Activated CD8-positive, alpha-beta T cell treated with anti-CD3 and anti-CD28 coated beads for 36 hours (primary cell): Measurements from ENCODE around the gene LLGL2. TPM values are rescaled to one million over a fixed set of nuclear protein-coding genes. Genes with fewer than 3 reads are reported as not detected.

ENCODE experiments used
- ATAC-seq: fragments of 200-7000 bp; cut with Tn5 transposase; one replicate; pipeline ENCODE4 v1.10.0; 2021; ENCODE audit warnings: mild to moderate bottlenecking, moderate library complexity
- CTCF ChIA-PET: fragments of 350-600 bp; sonication (Branson Sonifier 250); formaldehyde crosslinking; loops from one replicate; lab custom pipeline; 2021; ENCODE audit warnings: antibody characterized with exemption; lab: Charles Lee
- POLR2A ChIA-PET: fragments of 350-600 bp; sonication (Branson Sonifier 250); formaldehyde crosslinking; loops from one replicate; lab custom pipeline; 2021; ENCODE audit warnings: antibody characterized with exemption; lab: Charles Lee
- DNase-seq: peaks from one replicate; pipeline ENCODE4 v3.0.0-alpha.2; 2020
- H3K27ac Mint-ChIP-seq: one replicate; pipeline ENCODE4 v1.8.0; 2021; ENCODE audit warnings: mild to moderate bottlenecking, mixed read lengths
- H3K27me3 Mint-ChIP-seq: one replicate; pipeline ENCODE4 v1.8.0; 2021; ENCODE audit warnings: mixed read lengths
- H3K36me3 Mint-ChIP-seq: one replicate; pipeline ENCODE4 v1.8.0; 2021; ENCODE audit warnings: low read depth, mixed read lengths
- H3K4me1 Mint-ChIP-seq: one replicate; pipeline ENCODE4 v1.8.0; 2021; ENCODE audit warnings: low read depth, mixed read lengths
- H3K4me3 Mint-ChIP-seq: one replicate; pipeline ENCODE4 v1.8.0; 2021; ENCODE audit warnings: mild to moderate bottlenecking, moderate library complexity, mixed read lengths
- H3K9me3 Mint-ChIP-seq: one replicate; pipeline ENCODE4 v1.8.0; 2021; ENCODE audit warnings: mixed read lengths
- intact Hi-C: fragments of 100-400 bp; cut with micrococcal nuclease; formaldehyde crosslinking; loops from one replicate; pipeline ENCODE4 v1.10.0; 2022
- total RNA-seq, 2 experiments: library from RNA; stranded (reverse); gene quantifications; one replicate each; pipeline ENCODE4 v1.2.3, GENCODE V29; 2021
- TF ChIP-seq, protein P1 (sequence below): fragments of 200-600 bp; IDR thresholded peaks from one replicate; pipeline ENCODE4 v1.8.0; 2022; ENCODE audit warnings: antibody characterized with exemption, mild to moderate bottlenecking

The LLGL2 gene
- total RNA-seq, 2 experiments from 2014 or later = 7.2 to 7.4 TPM

DNA sequence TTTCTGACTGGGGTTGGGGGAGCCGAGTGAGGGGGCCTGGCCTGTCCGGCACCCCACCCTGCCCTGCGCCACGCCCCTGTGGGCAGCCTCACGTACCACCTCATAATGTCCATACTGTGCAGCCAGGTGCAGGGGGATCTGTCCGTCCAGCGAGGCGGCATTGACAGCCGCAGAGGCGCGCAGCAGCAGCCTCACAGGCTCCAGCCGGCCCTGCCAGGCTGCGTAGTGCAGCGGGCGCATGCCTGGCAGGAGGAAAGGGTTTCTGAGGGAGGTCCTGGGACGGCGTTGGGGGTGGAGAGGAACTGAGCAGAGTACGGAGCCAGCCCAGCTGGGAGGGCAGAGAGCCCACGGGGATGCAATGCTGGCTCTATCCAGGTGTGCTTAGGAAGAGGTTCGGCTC is 18.6 kb upstream of the LLGL2 start:
- H3K27ac Mint-ChIP-seq = no peak overlapping the region

DNA sequence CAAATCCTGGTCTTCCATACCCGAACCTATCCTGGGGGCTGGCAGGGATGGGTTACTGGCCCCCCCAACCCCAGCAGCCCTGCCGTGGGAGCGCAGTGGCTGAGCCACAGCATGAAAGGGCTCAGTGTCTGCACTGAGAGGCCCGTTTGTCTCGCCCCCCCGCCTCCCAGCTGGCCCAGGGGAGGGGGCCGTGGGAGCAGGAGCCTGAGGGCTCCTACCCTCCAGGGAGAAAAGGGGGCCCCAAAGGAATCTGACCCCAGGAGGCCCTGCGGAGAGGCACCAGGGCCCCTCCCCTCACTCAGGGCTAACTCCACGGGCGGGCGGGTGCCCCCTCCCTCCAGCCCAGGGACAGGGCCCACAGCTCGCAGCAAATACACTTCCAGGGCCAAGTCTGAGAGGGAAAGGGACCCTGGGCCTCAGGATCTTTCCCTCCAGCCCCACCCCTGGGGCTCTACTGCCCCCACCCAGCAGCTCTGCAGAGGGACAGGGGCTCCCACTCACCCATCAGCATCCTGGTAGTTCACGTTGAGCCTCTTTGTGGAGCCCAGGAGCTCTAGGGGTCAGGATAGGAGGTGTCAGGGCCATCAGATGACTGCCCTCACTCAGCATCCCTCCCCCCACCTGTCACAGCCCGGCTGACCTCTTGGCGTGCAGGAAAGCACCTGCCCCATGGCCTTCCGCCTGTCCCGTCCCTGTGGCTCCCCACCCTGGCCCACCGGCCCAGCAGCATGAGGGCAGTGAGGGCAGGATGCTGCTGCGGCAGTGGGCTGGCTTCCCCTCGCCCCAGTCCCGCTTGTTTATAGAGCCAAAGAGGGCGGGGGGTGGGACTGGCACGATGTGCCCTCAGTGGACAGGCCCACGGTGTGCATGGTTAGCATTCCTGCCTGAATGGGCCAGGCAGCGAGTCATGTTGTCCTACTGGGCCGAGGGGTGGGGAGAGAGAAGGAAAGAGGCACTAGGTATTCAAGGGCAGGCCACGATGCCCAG is 17.5 kb upstream of the LLGL2 start:
- CTCF ChIA-PET = no interaction called here
- POLR2A ChIA-PET = no interaction called here
- no peak for ATAC-seq

More for the DNA sequence above, 18.6 kb upstream of the LLGL2 start:
- intact Hi-C loops = no loop called here
- Mint-ChIP-seq H3K27me3 (no peaks in the 10 kb centered on the region), H3K4me3 (no peak overlapping the region), H3K36me3 (no peaks in the 10 kb centered on the region), H3K4me1 (no peaks in the 10 kb centered on the region), H3K9me3 (no peaks in the 10 kb centered on the region)
- CTCF ChIA-PET = no interaction called here
- POLR2A ChIA-PET = no interaction called here
- ATAC-seq (no peak), DNase-seq (no peak)
- TF ChIP-seq, protein P1, sequence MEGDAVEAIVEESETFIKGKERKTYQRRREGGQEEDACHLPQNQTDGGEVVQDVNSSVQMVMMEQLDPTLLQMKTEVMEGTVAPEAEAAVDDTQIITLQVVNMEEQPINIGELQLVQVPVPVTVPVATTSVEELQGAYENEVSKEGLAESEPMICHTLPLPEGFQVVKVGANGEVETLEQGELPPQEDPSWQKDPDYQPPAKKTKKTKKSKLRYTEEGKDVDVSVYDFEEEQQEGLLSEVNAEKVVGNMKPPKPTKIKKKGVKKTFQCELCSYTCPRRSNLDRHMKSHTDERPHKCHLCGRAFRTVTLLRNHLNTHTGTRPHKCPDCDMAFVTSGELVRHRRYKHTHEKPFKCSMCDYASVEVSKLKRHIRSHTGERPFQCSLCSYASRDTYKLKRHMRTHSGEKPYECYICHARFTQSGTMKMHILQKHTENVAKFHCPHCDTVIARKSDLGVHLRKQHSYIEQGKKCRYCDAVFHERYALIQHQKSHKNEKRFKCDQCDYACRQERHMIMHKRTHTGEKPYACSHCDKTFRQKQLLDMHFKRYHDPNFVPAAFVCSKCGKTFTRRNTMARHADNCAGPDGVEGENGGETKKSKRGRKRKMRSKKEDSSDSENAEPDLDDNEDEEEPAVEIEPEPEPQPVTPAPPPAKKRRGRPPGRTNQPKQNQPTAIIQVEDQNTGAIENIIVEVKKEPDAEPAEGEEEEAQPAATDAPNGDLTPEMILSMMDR = no peak

DNA sequence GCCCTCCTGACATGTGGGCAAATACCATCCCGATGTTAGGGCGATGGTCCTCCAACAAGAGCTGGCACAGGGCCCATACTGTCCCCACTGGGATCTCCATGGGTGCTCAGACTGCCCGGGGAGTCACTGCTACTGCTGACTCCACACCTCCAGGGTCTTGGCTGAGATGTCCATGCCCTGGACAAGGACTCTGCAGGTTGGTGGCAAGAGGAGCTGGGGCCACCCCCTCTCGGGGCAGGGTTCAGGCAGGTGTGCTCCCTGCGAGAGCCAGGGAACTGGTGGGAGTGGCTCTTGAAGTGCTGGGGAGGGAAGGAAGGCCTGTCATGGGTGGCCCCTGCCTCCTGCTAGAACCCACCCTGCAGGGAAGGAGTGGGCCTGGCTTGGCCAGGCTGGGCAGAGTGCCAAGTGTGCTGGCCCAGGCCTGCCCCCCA is 16.6 kb upstream of the LLGL2 start:
- ChIA-PET CTCF (no interaction called here), POLR2A (no interaction called here)
- no peaks in the 10 kb centered on the region for H3K27me3 Mint-ChIP-seq
- intact Hi-C loops = no loop called here
- TF ChIP-seq, protein P1 = no peak
- H3K4me1 Mint-ChIP-seq = peaks cover 3% of the 10 kb centered on the region
- no peaks in the 10 kb centered on the region for H3K36me3 Mint-ChIP-seq
- H3K4me3 Mint-ChIP-seq = no peak overlapping the region
- no peak for ATAC-seq
- H3K27ac Mint-ChIP-seq = no peak overlapping the region
- no peak for DNase-seq
- H3K9me3 Mint-ChIP-seq = no peaks in the 10 kb centered on the region

More for the DNA sequence above, 17.5 kb upstream of the LLGL2 start:
- no peaks in the 10 kb centered on the region for H3K36me3 Mint-ChIP-seq
- intact Hi-C loops = no loop called here
- H3K9me3 Mint-ChIP-seq = no peaks in the 10 kb centered on the region
- DNase-seq = no peak
- H3K27me3 Mint-ChIP-seq = no peaks in the 10 kb centered on the region
- TF ChIP-seq, protein P1 = no peak
- no peak overlapping the region for H3K27ac Mint-ChIP-seq
- no peak overlapping the region for H3K4me3 Mint-ChIP-seq
- H3K4me1 Mint-ChIP-seq = no peaks in the 10 kb centered on the region

DNA sequence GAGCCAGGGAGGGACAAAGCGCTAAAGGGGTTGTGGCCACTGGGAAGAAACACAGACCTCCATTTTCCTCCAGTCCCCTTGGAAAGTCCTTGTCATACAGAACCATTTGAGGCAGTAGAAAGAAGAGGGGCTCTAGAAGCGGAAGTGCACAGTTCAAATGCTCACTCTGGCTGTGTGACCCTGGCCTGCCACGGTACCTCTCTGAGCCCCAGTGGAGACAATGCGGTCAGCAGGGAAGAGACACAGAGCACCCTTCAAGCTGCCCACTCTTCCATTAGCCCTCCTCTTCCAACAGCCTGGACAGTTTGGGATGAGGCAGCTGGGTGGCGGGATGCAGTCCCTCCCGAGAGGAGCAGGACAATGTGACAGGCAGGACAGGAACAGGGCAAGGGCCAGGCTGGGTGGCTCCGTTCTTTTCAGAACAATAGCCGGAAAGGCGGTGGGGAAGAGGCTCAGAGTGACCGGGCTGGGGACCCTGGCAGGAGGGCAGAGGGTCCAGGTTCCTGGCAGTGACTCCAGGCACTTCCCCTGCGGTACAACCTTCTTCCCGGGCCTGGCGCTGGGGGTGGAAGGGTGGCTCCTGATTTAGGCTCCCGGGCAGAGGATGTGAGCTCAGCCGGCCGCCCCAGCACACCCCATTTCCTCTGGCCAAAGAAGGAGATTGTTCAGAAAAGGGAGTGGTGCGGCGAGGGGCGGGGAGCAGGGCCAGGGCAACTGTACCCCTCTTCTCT is 15.8 kb upstream of the LLGL2 start:
- DNase-seq = no peak
- ChIA-PET CTCF (no interaction called here), POLR2A (no interaction called here)
- Mint-ChIP-seq H3K4me3 (no peak overlapping the region), H3K27me3 (no peaks in the 10 kb centered on the region), H3K27ac (no peak overlapping the region), H3K9me3 (no peaks in the 10 kb centered on the region), H3K36me3 (no peaks in the 10 kb centered on the region), H3K4me1 (peaks cover 3% of the 10 kb centered on the region)
- intact Hi-C loops = no loop called here
- ATAC-seq = no peak
- TF ChIP-seq, protein P1 = no peak

DNA sequence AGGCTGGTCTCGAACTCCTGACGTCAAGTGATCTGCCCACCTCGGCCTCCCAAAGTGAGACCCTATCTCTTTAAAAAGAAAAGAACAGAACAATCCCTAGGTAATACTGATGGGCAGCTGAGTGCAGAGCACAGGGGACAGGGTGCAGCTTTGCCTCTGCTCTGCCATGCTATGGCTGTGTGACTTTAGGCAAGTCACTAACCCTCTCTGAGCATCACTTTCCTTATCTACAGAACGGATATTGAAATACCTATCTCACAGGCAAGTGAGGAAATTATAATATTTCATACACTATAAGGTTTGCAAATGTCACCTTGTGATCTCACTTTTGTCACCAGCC is 14.3 kb upstream of the LLGL2 start:
- H3K36me3 Mint-ChIP-seq = no peaks in the 10 kb centered on the region
- H3K4me1 Mint-ChIP-seq = peaks cover 3% of the 10 kb centered on the region
- no peaks in the 10 kb centered on the region for H3K9me3 Mint-ChIP-seq
- no peak overlapping the region for H3K4me3 Mint-ChIP-seq
- H3K27me3 Mint-ChIP-seq = no peaks in the 10 kb centered on the region
- TF ChIP-seq, protein P1 = no peak
- ATAC-seq (no peak), DNase-seq (no peak)
- intact Hi-C loops = no loop called here
- CTCF ChIA-PET = no interaction called here
- POLR2A ChIA-PET = no interaction called here
- no peak overlapping the region for H3K27ac Mint-ChIP-seq
